CD4-positive, alpha-beta T cell treated with Interleukin-17A for 4 hours (primary cell): ENCODE measurements around the gene GRB10.
"Not testable (repeated sequence)": the region's sequence is repeated elsewhere in the genome, so short reads cannot be mapped to it uniquely, and the experiment has no call there.

Experiments used
- DNase-seq: peaks from one replicate; pipeline ENCODE4 v3.0.0-alpha.2; 2020; ENCODE audit warnings: mixed read lengths

GRB10 gene

GRCh38 chr7:50775836-50776235 is 6.9 kb downstream of the GRB10 start:
- DNase-seq = no peak

DNA sequence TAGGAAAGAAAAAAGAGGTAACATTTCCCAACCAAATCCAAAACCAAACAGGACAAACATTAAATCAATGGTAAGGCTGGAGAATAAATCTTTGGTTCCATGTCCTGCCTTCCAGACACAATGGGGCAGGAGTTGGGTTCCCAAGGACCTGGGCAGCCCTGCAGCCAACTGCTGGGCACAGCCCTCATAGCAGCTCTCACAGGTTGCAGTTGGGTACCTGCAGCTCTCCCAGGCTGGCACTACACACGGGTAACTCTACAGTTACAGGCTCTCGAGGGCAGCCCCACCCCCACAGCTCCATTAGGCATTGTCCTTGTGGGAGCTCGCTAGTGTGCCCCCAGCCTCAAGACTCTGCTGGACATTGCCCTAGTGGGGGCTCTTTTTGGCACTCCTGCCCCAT is 7.5 kb downstream of the GRB10 start:
- no peak for DNase-seq

DNA sequence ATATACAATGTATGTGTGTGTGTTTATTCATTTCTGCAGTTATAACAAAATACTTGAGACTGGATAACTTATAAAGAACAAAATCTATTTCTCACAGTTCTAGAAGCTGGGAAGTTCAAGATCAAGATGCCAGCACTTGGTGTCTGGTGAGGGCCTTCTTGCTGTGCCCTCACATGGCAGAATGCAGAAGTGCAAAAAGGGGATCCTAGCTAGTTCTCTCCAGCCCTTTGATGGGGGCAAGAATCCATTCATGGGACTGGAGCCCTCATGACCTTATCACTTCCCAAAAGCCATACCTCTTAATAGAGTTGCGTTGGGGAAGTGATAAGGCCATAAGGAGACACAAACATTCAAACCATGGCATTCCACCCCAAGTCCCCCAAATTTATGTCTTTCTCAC is 8.4 kb downstream of the GRB10 start:
- no peak for DNase-seq

DNA sequence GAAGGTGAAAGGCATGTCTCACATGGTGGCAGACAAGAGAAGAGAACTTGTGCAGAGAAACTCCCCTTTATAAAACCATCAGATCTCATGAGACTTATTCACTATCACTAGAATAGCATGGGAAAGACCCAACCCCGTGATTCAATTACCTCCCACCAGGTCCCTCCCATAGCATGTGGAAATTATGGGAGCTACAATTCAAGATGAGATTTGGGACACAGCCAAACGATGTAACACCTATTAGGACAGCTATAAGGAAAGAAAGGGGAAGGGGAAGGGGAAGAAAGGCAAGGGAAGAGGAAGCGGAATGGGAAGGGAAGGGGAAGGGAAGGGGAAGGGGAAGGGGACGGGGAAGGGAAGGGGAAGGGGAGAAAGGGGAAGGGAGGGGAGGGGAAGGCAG is 9.6 kb downstream of the GRB10 start:
- DNase-seq = not testable (repeated sequence)

GRCh38 chr7:50771120-50772002 is 11.3 kb downstream of the GRB10 start:
- no peak for DNase-seq

DNA sequence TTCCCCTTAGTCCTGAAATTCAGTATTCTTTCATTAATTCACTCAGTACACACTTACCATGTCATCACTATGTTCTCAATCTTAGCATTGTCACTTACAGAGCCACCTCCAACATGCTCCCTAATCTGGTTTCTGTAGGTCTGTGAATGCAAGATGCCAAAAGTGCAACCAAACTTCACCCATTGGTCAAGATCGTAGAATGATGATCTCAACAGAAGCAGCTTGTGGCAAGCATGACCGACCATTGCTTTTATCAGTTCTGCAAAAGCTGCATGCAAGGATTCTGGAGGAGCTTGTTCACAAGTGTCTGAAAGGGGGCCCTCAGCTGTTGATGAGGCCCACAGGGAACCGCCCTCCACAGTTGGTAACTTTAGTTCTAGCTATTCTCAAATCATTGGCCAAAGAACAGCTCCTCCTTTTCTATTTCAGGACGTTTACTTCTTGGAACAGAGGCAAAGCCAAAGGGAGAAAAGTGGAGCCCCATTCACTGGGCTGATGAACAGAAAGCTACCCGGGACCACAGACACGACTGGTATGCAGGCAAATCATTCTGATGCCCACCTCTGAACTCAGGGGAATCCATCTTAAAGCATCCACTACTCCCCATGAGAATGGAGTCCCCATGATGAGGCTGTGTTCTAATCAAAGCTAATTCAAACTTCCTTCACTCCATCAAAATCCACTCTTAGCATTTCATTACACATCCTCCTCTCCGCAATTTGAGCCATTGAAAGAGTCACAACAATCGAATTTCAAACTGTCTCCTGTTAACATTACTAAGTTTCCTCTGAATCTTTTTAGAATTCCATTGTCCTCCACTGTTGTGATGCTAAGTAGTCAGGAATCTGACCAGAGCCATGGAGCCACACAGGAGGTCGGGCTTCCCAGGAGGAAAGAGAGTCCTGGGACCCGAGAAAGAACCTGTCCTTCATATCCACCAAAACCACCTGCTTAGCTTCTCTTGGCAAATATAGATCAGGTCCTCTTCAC is 13.9 kb downstream of the GRB10 start:
- DNase-seq = no peak

- no peak for DNase-seq
Observed at GRCh38 chr7:50766849-50767207, 15.9 kb downstream of the GRB10 start.

GRCh38 chr7:50766106-50766848 is 16.4 kb downstream of the GRB10 start:
- no peak for DNase-seq

GRCh38 chr7:50762337-50762736 is 20.4 kb downstream of the GRB10 start:
- no peak for DNase-seq

GRCh38 chr7:50761713-50762112 is 21.0 kb downstream of the GRB10 start:
- DNase-seq = peak; percentile 21

DNA sequence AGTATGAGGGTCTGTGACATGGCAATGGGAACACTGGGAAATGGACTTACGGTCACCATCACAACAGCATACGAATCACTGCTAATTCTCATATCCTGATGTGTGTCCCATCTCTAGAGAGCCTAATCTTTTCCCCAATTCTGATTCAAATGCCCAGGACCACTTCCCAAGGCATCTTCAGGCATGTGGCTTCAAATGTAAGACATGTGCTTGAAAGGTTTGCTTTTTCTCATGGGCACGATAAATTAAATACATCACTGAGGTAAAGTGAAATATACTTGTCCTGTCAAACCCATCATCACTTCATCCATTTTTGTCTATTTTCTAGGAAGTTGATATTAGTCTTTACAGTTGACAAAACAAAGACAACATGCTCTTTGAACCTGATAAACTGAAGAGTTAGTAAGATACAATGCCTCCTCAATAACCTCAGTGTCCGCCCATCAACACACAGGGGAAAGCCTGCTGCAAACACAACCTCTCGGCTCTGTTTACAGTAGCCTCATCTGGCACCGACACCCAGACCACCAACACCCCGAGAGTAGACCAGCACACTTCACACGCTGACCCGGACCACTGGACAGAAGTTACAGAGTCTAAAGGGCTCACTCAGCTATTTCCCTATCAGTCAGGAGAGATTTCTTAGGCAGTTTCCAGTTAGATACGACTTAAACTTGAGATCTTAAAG is 24.8 kb downstream of the GRB10 start:
- no peak for DNase-seq

GRCh38 chr7:50756180-50756579 is 26.5 kb downstream of the GRB10 start:
- no peak for DNase-seq

- no peak for DNase-seq
Observed at GRCh38 chr7:50754684-50755083, 28.0 kb downstream of the GRB10 start.

DNA sequence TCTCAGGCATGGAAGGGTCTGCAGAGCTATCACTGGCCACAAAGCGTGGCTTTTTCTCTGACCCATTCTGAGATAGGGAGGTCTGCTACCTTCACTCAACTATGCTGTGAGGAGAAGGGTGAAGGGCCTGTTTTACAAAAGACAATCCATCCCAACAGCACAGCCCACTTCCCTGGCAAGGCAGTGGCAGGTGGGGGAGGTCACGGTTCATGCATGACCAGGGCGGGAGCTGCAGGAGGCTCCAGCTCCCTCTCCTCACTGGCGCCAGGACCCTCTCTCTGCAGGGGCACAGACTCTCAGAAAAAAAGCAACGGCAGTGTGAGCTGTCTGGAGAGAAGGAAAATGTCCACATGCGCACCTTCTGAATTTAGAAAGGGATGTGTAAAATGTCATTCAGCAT is 28.5 kb downstream of the GRB10 start:
- DNase-seq = no peak

DNA sequence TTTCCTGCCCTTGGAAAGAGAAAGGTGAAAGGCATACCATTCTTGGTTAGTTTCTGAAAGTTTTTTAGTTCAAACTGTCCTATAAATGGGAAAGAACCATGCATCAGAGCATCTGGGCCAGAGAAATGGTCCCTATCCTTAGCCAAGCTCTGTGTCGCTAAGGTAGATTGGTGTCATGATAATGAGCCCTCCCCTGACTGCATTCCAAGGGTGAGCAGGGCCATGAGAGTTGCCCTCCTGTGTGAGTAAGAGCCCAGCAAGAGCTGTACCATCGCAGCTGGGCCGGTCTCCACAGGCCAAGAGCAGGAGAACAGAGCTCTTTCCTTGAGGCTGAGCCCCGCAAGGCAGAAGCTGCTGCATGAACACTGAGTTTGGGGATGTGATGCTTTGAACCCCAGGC is 30.3 kb downstream of the GRB10 start:
- DNase-seq = no peak

DNA sequence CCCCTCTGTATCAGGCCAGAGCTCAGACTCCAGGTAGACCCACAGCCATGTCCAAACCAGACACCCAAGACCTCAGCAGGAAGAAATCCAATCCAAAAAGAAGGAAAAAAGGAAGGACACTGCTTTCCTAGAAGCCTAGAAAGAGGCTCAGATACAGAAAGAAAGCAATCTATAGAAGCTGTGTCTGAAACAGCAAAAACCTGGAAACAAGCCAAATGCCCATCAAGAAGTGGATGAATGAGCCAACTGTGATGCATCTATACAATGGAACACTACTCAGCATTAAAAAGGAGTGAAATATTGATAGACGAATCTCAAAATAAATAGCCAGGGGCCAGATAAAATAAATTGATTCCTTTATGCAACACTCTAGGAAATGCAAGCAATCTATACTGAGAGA is 31.6 kb downstream of the GRB10 start:
- DNase-seq = no peak

- DNase-seq = no peak
Observed at GRCh38 chr7:50749896-50750295, 32.8 kb downstream of the GRB10 start.

DNA sequence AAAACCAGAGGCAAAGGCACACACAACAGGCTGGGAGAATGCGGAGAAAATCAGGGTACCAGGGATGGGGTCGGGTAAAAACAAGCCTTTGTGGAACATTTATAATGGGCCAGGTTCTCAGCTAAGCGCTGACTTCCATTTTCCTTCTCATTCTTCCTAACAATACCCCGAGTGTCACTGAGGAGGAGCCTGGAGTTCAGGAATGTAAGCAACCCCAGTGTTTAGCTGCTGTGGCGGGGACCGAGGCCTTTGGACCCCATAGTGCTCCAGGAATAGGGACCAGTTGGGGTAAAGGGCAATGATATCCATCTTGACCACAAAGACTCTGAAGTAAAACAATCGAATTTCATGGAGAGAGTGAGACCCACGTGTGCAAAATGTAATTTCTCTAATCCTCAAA is 34.2 kb downstream of the GRB10 start:
- no peak for DNase-seq

GRCh38 chr7:50745835-50746234 is 36.9 kb downstream of the GRB10 start:
- no peak for DNase-seq

DNA sequence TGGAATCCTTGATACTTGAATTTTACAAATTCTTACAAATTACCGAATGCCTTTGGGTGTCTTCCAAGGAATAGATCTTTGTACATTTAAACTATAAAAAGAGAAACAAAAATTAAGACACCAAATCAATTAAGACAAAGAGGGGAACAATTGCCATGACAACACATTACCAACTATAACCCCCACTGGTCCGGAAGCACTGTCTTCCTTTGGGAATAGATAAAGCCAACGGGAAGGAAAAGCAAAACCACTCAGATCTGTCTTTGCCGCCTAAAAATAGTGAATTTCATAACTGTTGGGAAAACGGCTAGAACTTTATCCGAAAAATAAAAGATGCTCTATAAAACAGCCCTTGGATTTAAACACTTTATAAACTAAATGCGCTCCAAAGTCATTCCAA is 37.4 kb downstream of the GRB10 start:
- DNase-seq = no peak

GRCh38 chr7:50743893-50744292 is 38.8 kb downstream of the GRB10 start:
- DNase-seq = no peak

DNA sequence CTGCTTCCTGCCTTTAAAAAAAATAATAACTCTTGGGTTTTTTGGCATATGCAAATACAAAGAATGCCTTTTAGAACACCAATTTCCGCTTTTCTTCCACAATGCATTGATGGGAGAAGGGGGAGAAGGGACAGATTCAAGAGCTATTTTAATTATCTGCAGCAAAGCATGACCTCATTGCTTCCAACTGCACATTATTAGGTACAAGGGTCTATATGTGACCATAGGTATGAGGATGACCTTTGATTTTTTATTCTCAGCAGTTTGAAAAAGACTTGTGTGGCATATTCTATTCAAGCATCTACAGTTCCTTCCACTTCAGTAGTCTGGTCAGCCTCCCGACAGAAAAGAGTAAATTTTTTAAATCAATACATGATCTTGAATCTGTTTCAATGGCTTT is 39.7 kb downstream of the GRB10 start:
- DNase-seq = no peak

GRCh38 chr7:50742401-50742800 is 40.3 kb downstream of the GRB10 start:
- no peak for DNase-seq
